Medulla oblongata (tissue), 1 donor: ENCODE measurements around the gene RALGPS1.
A peak's percentile ranks its signal among the peaks of the same experiment; 100 is the strongest.

ENCODE experiments used
- DNase-seq: peaks from one replicate; pipeline ENCODE4 v3.0.0-alpha.2; 2015; ENCODE audit errors: extremely low spot score

RALGPS1 gene

DNA sequence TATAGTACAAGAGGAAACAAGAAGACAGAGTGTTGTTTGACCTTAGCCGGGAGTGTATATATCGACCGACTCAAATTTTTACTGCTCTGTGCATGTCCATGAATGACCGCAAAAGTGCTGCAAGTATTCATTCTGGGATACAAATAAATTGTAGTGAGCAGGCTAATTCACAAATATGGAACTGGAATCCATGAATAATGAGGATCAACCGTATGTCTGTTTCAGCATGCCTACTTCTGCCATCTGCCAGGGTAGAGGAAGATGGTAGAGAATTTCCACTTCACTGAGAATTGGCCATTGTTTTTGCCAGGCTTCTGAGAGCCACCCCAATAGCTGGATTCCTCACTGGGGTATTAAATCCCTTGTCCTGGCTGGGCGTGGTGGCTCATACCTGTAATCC, 8.5 kb upstream of the RALGPS1 start:
- DNase-seq = no peak

DNA sequence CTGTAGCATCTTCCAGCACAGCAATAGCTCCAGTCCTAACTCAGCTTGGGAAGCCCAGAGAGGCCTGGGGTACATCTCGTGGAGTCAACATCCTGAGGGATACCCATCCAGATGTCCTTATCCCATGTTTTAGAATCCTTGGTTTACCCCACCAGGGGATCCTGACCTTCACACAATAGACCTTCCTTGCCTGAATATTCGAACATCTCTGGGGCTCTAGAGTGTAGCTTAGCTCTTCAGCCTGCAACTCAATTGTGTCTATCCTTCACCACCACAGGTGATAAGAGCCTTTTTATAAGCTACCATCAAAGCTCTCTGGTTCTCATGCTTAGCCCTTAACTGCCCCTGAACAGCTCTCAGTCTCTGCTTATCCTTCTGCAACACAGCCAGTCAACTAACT, 7.5 kb upstream of the RALGPS1 start:
- no peak for DNase-seq

GRCh38 chr9:126915281-126915816, 767 bp downstream of the RALGPS1 start:
- DNase-seq = no peak

GRCh38 chr9:126915846-126916543, 1.4 kb downstream of the RALGPS1 start:
- no peak for DNase-seq

GRCh38 chr9:126916909-126917308, 2.3 kb downstream of the RALGPS1 start:
- DNase-seq = no peak

- peak; percentile 54 for DNase-seq
Observed at GRCh38 chr9:126919193-126919592, 4.6 kb downstream of the RALGPS1 start.

DNA sequence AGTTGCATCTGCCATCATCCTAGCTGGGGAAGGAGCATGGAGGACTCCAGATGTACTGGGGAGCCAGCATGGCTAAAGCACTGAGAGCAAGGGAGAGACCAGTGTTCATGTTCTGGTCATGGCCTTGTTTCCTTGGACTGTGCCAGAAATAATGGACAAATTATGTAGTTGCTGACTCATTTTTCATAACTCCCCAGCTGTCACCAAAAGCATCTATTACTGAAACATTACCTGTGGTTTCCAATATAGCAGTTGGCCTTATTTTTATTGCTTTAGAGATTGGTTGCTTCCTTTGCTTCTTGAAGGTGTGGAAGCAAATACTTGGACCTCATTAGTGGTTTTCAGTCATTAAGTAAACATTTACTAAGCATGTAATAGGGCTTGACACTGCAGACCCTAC, 11.3 kb downstream of the RALGPS1 start:
- DNase-seq = no peak

DNA sequence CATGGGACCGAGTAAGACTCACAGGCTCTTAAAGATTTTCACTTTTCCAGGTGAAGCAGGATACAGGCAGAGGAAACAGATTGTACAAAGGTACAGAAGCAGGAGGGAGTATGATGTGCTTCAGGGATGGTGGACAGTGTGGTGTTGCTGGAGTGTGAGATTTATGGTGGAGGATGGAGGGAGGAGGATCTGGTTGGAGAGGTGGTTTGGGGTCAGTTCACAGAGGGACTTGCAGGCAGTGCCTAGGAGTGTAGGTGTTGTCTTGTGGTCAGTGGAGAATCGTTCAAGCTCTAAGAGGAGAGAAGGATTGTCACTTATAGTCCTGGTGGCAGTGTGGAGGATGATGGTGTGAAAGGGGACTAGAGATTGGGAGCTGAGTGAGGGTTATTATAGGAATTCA, 11.8 kb downstream of the RALGPS1 start:
- no peak for DNase-seq

- no peak for DNase-seq
Observed at GRCh38 chr9:126927419-126927818, 12.8 kb downstream of the RALGPS1 start.

- DNase-seq = no peak
Observed at GRCh38 chr9:126932871-126933321, 18.3 kb downstream of the RALGPS1 start.

DNA sequence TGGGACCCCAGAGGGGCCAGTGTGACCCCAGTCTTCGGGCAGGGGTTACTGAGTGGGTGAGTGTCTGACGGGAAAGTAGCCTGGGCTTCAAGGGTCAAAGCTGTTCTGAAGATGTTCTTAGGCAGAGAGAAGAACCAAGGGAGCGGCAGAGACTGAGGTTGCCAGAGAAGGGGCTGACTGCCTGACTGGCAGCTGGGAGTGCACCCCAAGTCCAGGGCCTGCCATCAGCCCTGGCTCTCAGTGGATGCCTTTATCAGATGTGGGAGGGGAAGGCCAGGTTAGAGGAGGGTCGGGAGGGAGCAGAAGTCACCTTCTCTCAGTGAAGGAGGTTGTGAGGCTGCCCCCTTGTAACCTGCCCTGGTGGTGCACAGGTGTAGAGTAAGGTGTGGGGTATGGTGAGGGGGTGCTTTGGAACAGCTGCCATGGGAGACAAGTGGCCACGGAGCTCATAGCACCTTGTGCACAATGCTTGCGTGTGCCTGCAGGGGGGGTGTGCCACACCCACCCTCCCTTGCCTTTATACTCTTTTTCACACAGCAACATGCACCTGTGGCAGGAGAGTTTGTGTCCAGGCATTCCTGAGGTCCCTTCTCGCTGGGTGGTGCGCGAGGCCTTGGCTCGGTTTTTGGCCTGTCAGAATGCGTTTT, 18.9 kb downstream of the RALGPS1 start:
- DNase-seq = no peak

DNA sequence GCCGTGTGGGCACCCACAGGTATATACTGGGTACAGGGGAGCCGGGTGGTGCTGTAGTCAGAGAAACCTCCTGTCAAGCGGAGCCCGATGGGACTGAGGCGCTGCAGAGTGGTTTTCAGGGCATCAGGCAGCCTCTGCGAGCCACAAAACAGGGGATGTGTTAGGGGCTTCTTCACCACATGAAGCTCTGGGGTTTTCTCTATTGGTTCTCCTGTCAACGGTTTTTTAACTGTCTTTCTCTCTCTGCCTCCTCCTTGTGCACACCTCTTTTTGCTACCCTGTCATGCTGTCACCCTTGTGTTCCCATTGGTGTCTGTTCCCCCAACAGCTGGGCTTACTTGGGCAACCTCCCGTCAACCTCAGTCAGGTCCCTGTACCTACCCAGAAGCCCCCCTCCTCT, 19.9 kb downstream of the RALGPS1 start:
- no peak for DNase-seq

DNA sequence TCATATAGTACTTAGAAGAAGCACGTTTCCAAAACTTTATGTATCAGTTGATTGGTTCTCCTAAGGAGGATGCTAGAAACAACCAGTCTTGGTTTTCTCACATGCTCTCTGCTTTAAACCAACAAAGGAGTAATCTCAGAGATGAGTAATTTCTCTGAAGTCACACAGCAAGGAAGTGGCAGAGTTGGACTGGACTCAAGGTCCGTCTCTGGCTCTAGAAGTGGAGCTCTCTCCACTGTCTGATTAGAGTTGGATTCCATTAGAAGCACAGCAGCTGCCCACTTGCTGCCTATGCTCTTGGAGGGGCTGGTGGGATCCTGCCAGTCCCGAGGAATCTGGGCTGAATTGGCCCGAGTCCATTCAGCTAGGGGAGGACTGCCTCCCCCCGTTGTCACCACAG, 21.0 kb downstream of the RALGPS1 start:
- no peak for DNase-seq

- no peak for DNase-seq
Observed at GRCh38 chr9:126937444-126937843, 22.9 kb downstream of the RALGPS1 start.

DNA sequence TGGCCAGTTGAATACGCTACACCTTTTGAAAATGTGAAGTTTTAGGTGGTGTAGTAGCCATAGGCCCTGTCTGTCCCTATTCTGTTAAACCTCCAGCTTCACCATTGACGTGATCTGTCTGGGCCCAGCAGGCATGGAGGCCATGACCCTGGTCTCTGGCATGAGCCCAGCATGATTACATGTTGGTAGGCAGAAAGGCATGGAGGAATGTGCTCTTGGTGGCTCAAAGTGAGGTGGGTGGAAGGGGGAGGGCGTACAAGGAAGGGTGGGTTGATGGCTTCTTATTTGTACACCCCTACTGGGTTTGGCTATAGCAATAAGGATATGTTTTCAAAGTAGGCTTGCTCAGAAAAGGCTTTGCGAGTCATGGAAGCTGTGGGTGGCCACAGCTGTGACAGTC, 23.7 kb downstream of the RALGPS1 start:
- DNase-seq = no peak

DNA sequence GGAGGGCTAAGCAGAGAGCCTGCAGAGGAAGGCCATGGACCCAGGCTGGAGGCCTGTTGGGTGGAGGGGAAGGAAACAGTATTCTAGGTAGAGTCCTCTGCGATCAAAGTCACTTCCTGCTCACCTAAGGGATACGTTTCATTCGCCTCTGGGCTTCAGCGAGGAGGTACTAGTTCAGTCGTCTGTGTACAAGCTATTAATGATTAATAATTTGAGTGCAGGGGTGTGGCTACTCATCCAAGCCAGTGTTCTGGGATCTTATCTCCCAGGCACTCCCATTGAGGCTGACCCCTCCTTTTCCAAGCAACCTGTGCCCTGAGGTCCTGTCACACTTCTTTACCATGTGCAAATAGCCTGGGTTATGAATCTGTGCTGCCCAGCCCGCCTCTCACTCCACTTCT, 25.2 kb downstream of the RALGPS1 start:
- DNase-seq = no peak

DNA sequence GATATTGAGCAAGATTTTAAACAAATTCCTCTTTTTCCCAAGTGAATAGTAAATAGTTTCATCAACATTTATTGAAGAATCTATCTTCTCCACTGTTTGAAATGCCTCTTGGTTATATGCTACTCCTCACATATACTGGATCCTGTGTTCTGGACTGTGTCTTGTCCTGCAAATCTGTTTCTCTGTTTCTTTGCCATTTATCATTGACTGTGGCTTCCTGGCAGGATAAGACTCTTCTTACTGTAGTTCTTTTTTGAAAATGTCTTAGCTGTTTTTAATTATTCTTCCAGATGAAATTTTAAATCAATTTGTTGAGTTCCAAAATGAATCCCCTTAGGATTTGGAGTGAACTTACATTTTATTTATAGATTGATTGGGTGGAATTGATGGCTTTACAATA, 27.8 kb downstream of the RALGPS1 start:
- no peak for DNase-seq

- DNase-seq = no peak
Observed at GRCh38 chr9:126945682-126946081, 31.1 kb downstream of the RALGPS1 start.

DNA sequence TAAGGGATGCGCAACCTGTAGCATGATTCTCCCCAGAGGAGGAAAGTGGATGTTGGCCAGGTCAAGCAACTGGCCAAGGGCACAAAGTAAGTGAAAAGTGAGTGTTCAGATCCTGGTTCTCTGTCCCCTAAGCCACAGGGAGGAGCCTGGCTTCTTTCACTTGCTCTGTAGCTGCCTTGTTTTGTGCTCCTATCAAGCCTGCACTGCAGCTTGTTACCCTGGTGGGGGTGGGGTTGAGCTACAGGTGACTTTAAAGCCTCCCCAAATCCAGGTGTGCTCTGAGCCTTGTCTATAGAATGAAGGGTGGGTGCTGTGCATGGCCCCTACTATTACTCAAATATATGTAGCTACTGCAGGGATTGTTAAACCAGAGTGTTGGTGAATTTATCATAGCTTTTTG, 32.9 kb downstream of the RALGPS1 start:
- no peak for DNase-seq

GRCh38 chr9:126952205-126952977, 37.8 kb downstream of the RALGPS1 start:
- no peak for DNase-seq

- no peak for DNase-seq
Observed at GRCh38 chr9:126953041-126953809, 38.6 kb downstream of the RALGPS1 start.

- peak; percentile 52 for DNase-seq
Observed at GRCh38 chr9:126955811-126956210, 41.2 kb downstream of the RALGPS1 start.
